GM18868 (cell line): ENCODE data around the gene FKBP9.
"Not testable (repeated sequence)": the region's sequence is repeated elsewhere in the genome, so short reads cannot be mapped to it uniquely, and the experiment has no call there.

ENCODE experiments used
- ATAC-seq: cut with Tn5 transposase; IDR thresholded peaks from one replicate; pipeline ENCODE4 v1.9.1; 2021; ENCODE audit warnings: mild to moderate bottlenecking, moderate library complexity; ENCODE audit not compliant: unreplicated experiment

FKBP9 gene

DNA sequence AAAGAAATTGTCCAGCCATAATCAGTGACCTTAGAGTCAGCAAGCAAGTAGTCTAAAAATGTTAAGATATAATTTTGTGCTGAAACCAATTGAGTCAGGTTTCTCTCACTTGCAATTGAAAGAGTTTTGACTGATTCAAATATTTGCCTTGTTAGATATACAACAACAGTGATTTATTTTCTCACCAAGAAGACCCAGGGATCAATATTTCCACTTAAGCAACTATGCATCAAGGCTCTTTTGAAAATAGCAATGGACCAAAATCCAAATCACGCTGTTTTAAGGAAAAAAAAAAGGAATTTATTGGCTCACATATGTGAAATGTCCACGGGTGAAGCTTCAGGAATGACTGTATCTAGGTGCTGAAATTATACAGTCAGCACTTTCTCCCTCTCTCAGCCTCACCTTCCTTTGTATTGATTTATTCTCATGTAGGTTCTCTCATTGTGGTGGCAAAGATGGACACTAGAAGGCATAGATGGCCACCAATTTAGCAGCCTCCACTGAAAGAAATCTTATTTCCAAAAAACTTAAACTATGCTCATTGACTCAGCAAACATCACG, 9.7 kb upstream of the FKBP9 start:
- no peak for ATAC-seq

DNA sequence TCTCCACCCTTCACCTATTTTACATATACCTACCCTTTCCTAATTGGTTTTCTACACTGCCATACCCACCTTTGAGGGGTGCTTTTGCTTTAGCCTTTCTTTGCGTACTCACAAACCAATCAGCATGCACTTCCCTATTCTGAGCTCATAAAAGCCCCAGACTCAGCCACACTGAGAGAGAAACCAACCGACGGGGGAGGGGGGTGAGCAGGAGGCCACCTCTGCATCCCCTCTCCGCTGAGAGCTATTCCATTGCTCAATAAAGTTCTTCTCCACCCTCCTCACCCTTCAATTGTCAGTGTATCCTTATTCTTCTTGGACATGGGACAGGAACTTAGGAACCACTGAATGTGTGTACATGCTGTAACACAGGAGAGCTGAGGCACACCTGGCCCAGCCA, 9.0 kb upstream of the FKBP9 start:
- ATAC-seq, result no peak

DNA sequence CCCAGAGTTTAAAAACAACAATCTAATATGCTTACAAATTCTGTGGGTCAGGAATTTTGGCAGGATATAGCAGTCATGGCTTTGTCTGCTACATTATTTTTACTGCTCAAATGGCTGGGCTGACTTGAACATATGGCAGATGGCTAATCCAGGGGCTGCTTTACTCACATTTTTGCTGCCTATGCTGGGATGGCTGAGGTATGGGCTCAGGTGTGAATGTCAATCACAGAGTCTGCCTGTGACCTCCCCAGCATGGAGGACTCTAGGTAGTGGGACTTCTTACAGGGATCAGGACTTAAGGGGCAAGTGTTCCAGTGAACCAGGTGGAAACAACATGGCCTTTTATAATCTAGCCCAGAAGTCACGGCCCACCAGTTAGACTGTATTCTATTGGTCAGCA, 4.4 kb upstream of the FKBP9 start:
- ATAC-seq, result no peak

DNA sequence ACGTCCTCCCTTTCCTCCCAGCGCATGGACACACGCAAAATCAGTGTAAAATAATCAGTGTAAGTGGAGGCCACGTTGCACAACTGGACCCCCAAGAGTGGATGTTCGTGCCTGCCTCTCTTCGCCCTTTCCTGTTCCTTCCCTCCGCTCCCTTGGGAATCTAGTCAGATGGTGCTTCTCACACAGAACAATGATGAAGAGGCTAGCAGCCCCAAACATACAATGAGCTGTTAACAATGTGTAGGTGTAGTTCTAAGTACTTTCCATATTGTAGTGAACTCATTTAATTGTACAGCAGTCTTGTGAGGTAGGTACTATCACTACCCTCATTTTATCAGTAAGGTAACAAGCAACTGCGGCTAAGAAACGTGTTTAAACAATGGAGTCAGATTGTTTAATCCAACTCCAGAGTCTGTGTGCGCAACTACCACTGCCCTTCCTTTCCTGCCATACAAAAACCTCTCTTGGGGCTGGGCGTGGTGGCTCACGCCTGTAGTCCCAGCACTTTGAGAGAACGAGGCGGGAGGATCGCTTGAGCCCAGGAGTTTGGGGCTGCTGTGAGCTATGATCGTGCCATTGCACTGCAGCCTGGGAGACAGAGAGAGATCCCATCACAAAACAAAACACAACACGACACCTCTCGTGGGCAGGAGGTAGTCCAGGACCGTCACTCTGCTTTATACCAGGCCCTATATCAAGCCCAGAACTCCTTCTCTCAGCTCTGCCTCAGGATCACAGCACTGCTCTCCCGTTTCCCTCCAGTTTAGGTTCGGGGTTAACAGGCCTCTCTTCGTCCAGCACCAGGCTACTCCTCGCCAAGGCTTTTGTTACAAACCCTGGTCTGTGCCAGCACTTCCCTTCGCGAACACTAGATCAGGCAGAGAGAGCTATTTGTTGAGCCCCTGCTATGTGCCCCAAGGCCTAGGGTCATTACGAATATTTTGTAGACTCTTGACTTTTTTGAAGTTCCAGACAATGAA, 1.1 kb downstream of the FKBP9 start:
- ATAC-seq, result no peak

DNA sequence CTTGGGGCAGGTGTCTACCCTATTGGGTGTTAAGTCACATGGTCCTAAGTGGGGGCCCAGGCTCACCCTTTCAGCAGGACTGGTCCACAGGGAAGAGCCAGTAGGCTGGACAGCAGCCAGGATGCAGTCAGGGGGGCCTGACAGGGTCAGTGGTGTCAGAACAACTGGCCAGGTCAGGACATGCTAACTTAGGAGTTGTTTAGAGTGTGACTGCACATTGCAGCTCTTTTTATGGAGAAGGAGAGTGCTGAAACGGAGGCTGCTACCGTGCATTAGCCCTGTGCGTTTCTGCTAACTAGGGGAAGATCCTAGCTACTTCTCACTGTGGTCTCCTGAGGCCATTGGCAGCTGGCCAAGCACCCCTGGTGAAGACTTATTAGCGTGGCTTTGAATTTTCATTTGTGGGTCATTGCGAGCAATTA, 6.7 kb downstream of the FKBP9 start:
- ATAC-seq, result not testable (repeated sequence)

DNA sequence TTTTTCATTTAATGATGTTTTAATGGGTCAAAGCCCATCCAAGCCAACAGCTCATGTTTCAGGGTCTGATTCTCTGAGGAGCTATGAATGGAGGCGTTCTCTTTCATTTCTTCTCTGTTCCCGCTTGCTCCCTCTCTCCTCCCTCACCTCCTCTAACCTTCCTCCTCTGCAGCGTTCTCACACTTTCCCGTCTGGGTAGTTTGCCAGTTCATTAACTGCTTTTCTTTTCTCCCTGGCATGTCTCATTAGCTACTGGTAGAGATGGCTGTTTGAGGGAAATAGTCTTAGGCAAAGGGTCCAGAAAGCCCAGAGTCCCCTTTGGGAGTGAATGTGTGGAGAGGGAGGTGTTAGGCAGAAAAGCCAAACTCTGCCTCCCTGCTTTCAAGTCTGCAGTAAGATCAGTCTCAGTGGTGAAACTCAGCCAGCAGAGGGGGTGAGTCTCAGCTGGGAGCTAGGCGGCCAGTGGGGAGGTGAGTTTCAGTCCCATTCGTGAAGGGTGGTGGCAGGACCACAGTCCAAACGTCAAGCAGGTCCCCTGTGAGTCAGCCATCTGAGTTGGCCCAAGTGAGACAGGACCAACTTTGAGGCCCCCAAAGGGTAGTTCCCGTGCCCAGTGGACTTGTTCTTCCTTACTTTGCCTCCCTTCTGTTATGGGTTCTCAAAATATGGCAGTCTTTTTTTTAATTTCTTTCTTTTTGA, 7.4 kb downstream of the FKBP9 start:
- ATAC-seq, result peak; percentile 97

DNA sequence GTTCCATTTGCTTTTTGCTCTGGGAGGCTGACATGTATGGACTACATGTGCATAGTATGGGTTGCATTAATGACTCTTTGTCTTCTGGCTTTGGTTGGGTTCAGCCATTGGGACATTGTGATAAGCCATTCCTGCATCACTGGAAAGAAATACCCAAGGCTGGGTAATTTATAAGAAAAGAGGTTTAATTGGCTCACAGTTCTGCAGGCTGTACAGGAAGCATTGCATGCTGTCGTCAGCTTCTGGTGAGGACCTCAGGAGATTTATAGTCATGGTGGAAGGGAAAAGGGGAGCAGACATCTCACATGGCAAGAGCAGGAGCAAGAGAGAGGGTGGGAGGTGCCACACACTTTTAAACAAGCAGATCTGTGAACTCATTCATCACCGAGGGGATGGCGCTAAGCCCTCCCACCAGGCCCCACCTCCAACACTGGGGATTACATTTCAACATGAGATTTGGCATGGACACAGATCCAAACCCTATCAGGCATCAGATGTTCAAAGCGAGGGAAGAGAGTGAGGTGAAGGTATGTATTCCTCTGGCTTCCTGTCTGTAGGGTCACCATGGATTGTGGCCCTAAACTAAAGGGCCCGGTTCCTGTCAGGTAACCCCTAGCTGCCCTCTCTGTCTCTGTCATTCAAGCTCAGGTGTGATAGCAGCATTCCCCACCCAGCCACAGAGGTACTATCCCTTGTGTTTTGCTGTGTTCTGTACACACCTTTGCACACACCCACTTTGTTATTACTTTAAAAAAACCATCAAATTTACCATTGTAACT, 9.4 kb downstream of the FKBP9 start:
- not testable (repeated sequence) for ATAC-seq

DNA sequence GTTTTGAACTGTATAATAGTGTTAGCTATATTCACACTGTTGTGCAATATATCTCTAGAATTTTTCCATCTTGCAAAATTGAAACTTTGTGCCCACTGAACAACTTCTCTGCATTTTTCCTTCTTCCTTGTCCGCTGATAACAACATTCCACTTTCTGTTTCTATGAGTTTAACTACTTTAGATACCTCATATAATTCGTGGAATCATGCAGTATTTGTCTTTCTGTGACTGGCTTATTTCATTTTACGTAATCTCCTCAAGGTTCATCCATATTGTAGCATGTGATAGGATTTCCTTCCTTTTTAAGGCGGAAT, 10.0 kb downstream of the FKBP9 start:
- not testable (repeated sequence) for ATAC-seq

DNA sequence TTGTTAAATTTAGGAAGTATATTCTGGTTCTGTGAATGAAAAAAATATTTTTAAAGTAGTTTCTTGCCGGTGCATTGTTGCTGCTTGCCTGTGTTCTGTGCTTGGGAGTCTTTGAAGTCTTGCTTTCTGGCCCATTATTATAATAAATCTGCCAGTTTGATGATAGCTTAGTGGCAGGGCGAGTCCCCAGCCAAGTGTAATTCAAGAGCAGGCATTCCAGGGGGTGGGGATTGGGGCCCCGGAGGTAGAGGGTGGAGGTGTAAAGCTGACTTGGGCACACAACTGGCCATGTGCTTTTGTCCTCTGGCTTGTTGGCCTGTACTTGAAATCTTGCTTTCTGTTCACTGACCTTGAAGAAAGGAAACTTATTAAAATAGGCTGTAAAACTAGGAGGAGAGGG, 14.7 kb downstream of the FKBP9 start:
- ATAC-seq, result not testable (repeated sequence)

DNA sequence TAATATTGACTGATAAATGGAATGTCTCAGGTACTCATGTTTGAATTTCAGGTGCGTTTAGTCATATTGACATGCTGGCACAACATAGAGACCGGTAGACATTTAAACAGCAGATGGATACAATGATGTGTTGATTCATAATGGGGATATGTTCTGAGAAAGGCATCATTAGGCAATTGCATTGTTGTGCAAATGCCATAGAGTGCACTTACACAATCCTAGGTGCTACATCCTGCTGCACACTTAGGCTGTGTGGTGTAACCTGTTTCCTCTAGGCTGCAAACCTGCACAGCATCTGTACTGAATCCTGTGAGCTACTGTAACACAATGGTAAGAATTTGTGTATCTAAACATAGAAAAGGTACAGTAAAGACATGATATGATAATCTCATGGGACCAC, 19.9 kb downstream of the FKBP9 start:
- not testable (repeated sequence) for ATAC-seq

DNA sequence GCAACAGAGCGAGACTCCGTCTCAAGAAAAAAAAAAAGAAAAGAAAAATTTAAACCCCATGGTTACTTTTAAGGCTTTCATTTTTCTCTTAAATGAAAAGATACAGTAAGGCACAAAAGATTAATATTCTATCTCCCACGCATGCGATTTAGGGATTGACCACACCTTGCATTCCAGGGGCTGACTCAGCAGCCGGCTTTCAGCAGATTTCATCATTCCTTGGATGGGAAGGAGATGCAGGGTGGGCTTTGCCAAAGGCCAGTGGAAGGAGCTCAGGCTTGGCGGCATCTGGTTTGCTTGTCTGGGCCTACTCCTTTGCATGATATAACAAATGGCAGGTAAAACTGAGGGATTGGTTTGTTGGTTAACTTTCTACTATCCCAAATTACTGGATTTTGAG, 22.0 kb downstream of the FKBP9 start:
- not testable (repeated sequence) for ATAC-seq

DNA sequence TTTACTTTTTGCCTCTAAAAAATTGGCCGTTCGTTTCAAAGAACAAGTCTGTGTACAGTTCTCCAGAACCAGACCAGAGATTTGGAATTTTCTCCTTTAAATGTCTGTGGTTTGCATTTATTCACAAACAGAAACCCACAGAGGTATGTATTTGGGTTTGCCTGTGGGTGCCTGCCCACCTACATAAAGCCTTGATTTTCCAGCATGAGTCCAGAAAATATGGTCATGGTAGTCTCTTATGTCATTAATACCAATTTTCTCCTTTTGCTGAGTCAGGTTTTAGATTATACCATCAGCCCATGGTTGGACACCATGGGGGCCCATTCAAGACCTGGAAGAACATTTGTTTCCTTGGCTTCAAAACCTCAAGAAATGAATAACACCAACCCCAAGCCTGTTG, 22.7 kb downstream of the FKBP9 start:
- not testable (repeated sequence) for ATAC-seq

DNA sequence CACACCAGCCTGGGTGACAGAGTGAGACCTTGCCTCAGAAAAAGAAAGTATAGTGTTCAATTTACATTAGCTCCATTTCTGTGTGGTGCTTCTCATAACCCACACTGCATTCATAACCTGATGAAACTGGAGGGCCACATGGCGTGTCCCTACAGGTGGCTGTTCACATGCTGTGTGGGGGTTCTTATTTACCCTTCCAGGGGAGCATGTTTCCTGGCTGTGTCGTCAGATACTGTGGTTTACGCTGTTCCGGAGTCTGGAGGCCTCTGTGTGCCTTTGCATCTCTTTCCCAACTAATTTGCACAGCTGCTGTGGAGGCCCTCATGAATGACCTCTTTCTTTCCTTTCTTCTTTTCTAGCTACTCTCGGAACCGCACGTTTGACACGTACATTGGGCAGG, 30.9 kb downstream of the FKBP9 start:
- ATAC-seq, result peak; percentile 76

DNA sequence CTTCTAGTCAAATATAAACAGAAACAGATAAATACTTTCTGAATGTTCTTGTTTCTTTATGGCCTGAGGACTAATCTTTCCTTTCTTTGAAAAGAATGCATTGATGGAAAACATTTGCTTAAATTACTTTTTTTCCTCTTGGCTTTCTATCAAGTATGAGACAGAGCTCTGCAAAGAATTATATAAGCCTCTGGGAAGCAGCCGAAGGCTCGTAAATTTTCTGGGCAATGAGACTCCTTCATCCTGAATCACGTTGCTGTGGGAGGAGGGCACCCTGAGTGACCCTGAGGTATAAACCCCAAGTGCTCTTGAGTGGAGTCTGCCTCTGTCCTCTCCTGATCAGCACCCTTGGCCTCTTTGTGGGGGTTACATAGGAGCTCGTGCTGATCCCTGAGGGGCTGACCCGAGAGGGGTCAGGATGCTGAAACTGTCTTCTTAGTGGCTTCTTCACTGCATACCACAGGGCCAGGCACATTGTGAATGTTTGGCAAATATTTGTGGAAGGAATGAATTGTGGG, 33.9 kb downstream of the FKBP9 start:
- not testable (repeated sequence) for ATAC-seq

DNA sequence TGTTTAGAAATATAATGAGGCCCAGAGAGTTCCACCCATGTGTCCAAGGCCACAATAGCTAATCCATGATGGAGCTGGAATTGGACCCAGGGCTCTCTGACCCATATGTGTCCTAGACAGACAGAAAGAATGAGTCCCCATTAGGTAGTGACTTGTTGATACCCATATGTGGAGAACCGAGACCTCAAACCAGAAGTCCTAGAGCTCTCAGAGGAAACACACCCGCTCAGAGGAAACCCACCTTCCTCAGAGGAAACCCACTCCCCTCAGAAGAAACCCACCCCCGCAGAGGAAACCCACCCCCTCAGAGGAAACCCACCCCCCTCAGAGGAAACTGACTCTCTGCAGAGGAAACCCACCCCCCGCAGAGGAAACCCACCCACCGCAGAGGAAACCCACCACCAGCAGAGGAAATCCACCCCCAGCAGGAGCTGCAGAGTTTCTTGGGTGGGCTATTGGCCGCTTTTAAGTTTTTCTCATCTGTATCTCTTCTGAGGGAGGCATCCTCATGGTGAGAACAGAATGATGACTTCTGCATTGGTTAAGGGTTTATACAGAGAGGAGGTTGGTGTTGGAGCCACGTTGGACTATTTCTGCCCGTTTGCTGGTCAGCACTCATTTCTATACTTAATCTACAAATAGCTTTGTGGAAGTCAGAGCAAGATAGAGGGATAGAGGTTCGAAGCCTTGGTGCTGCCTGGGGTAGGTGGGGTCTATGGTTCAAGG, 34.9 kb downstream of the FKBP9 start:
- ATAC-seq, result not testable (repeated sequence)

DNA sequence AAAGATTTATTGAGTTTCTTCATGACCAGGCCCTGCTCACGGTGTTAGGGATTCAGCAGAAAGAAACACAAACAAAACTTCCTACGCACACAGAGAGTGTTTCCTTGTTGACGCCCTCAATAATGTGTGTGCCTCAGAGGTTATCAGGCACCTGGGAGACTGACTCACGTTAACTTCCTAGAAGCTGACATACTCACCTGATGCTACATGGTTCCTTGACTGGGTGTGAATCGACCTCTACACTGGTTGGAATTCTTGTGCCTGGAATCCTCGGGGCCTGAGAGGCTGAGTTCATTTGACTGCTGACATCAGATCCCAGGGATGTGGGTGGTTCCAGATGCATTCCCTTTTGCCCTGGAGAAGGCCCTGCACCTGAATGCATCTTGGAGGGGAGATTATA, 35.5 kb downstream of the FKBP9 start:
- not testable (repeated sequence) for ATAC-seq

DNA sequence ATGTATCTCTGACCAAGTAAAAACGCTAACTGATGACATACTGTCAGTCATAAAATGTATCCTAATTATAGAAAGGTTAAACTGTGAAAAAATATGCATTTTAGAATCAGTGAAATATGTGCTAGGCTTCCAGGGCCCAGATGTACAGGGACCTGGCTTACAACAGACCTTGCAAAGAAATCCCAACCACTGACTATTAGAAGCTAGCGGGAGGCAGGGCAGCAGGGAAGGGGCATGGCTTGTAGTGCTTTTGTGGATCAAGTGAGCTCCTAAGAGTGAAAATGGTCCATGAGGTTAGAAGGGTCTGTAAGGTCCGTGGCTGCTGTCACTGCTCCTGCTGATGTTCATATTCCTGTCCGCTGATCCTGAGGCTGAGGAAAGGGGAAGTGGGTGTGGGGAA, 40.7 kb downstream of the FKBP9 start:
- ATAC-seq, result peak; percentile 7

DNA sequence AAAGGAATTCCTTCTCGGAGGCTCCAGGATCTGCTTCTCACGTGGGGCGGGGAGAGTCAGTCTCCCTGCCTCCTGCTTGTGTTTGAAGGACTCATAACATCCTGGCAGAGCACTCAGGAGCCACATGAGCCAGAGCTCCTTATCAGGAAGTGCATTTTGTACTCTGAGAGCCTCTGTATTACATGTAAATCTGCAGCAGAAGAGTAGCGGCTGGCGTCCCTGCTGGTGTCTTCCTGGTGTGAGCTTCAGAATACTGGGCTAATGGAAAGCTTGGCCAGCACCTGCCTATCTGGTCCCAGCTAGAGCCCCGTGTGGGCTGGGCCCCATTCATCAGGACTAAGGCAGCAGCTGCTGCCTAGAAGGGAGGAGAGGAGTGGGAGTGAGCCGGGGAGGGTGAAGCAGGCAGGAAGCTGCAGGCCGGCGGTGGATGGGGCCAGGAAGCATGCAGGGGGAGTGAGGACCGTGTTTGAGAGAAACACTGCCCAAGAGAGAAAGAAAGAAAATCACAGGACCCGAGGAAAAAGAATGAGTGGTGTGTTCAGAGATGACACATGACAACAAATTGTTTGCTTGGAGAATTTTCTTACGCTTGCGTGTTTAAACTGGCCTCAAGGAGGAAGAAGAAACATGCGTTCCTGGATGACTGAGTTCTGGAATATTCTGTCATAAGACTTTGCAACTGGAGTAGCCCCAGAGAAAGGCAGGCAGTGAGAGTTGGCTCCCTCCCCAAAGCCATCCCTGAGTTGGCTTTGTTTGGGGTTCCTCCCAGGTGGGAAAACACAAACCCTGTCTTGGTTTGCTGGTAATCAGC, 41.3 kb downstream of the FKBP9 start:
- peak; percentile 64 for ATAC-seq

DNA sequence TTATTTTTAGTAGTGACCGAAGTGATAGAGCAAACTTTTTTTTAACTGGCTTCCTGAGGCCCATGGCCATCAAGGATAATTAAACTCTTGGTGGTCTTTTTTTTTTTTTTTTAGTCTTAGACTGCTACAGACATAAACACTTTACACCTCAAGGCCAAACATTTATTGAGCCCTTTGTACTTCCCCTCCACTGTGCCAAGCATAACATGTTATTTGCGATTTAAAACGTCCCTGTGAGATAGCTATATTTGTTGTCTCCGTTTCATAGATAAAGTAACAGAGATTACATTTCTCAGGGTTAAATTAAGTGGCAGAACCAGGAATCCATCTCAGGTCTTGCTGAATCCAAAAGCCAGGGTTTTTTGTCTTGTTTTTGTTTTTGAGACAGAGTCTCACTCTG, 42.1 kb downstream of the FKBP9 start:
- ATAC-seq, result not testable (repeated sequence)
